Stomach (tissue), 9 donors: ENCODE measurements around the gene ANTXR1. TPM values are rescaled to one million over a fixed set of nuclear protein-coding genes. Genes with fewer than 3 reads are reported as not detected.

Experiments
- DNase-seq, 2 donors: peaks; one replicate each; pipeline versions ENCODE4 v3.0.0 to v3.0.0-alpha.2; 2013 to 2019
- H3K27ac ChIP-seq, 5 donors: fragments of 200-600 bp in 4 of 5; sonication (generic) in 4 of 5; one replicate each; pipeline ENCODE4 v1.5.1; 2013 to 2019; ENCODE audit warnings: mild to moderate bottlenecking in 1 of 5, moderate library complexity in 1 of 5
- H3K27me3 ChIP-seq, 3 donors: fragments of 200-600 bp; sonication (generic); one replicate each; pipeline ENCODE4 v1.5.1; 2017 to 2019; ENCODE audit warnings: mixed run types in 1 of 3
- H3K36me3 ChIP-seq, 4 donors: fragments of 200-600 bp; sonication (generic); 1 replicate in 3 of 4; 2 replicates in 1 of 4; pipeline ENCODE4 v1.5.1; 2016 to 2019
- H3K4me1 ChIP-seq, 4 donors: fragments of 200-600 bp; sonication (generic); one replicate each; pipeline ENCODE4 v1.5.1; 2016 to 2019
- H3K4me3 ChIP-seq, 4 donors: fragments of 200-600 bp; sonication (generic) in 3 of 4; one replicate each; pipeline ENCODE4 v1.5.1; 2016 to 2019; ENCODE audit warnings: mild to moderate bottlenecking in 1 of 4
- H3K9me3 ChIP-seq, 4 donors: fragments of 200-600 bp; sonication (generic); one replicate each; pipeline ENCODE4 v1.5.1; 2016 to 2019
- CTCF ChIP-seq, 7 experiments: fragments of 450-650 bp in 4 of 7; fragments of 200-600 bp in 3 of 7; sonication (generic) in 3 of 7; IDR thresholded peaks; one replicate each; pipeline ENCODE4 v1.5.1; 2016 to 2019; ENCODE audit warnings: antibody characterized with exemption in 7 of 7, control low read depth in 2 of 7, mild to moderate bottlenecking in 1 of 7
- EP300 ChIP-seq: sonication (generic); formaldehyde crosslinking; IDR thresholded peaks from one replicate; pipeline ENCODE4 v1.6.1; 2017; ENCODE audit warnings: antibody characterized with exemption
- POLR2A ChIP-seq, 4 donors: fragments of 450-650 bp; IDR thresholded peaks; one replicate each; pipeline ENCODE4 v1.6.1; 2016; ENCODE audit warnings: antibody characterized with exemption in 4 of 4, control low read depth in 2 of 4, mild to moderate bottlenecking in 1 of 4, moderate library complexity in 1 of 4
- POLR2AphosphoS5 ChIP-seq, 3 donors: sonication (generic); formaldehyde crosslinking; IDR thresholded peaks; one replicate each; pipeline ENCODE4 v1.6.1; 2016; ENCODE audit warnings: antibody characterized with exemption in 3 of 3
- WGBS, 5 donors: extraction: QIAGEN DNeasy Blood & Tissue Kit in 3 of 5; methylation state at CpG; one replicate each; pipeline versions ENCODE4 v1.1.5 to v1.1.7; 2013 to 2018; 5-methylcytosine and 5-hydroxymethylcytosine counted together
- intact Hi-C: fragments of 100-400 bp; cut with DNase I; formaldehyde crosslinking; loops from one replicate; pipeline ENCODE4 v1.15.1; 2023; ENCODE audit warnings: low total_unique reads
- polyA plus RNA-seq, 3 donors: library from polyadenylated mRNA; stranded (reverse); fragments of 200-250 nt; gene quantifications; one replicate each; pipeline ENCODE4 v1.2.3, GENCODE V29; 2013
- total RNA-seq, 5 donors: library from RNA; depleted of rRNA; stranded (reverse); fragments of >200 nt; gene quantifications; one replicate each; pipeline versions ENCODE4 v1.1.0 to v1.2.3, GENCODE V29; 2014 to 2016
- donor health status: healthy with polysubstance abuse.
- donor health status: Bipolar disorder and iron deficiency.
- donor health status: healthy.

The ANTXR1 gene
- total and polyA plus RNA-seq, 8 donors: 5.8 to 32.5 (median 13.7) TPM

GRCh38 chr2:69134306-69134945 lies 121.4 kb downstream of the ANTXR1 start:
- no peak overlapping the region for H3K4me3 ChIP-seq
- no peaks in the 10 kb centered on the region for H3K9me3 ChIP-seq
- TF ChIP-seq CTCF (IDR thresholded peaks at IDR 0.05) (no peak), EP300 (no peak), POLR2AphosphoS5 (IDR thresholded peaks at IDR 0.05) (no peak), POLR2A (IDR thresholded peaks at IDR 0.05) (no peak)
- no peak for DNase-seq
- intact Hi-C loops: no loop called here
- H3K27me3 ChIP-seq: no peaks in the 10 kb centered on the region
- H3K4me1 ChIP-seq: peaks cover 0 to 11% (median 3%) of the 10 kb centered on the region in 4 donors
- H3K36me3 ChIP-seq: peaks cover 0 to 4% (median 0%) of the 10 kb centered on the region in 4 donors
- 61 to 75% (median 68%) methylated on average over 3 of the region's 3 CpGs for WGBS, 5 donors
- H3K27ac ChIP-seq: no peak overlapping the region

GRCh38 chr2:69138247-69138772 lies 125.3 kb downstream of the ANTXR1 start:
- 45 to 66% (median 62%) methylated on average over 5 of the region's 5 CpGs for WGBS, 5 donors
- intact Hi-C loops: no loop called here

GRCh38 chr2:69138793-69139459 lies 125.9 kb downstream of the ANTXR1 start:
- no peaks in the 10 kb centered on the region for H3K9me3 ChIP-seq
- H3K4me3 ChIP-seq: no peak overlapping the region
- WGBS, 5 donors: 74 to 88% (median 87%) methylated on average over 1 of the region's 1 CpG
- H3K27me3 ChIP-seq: no peaks in the 10 kb centered on the region
- H3K36me3 ChIP-seq: no peaks in the 10 kb centered on the region
- intact Hi-C loops: no loop called here
- peaks cover 0 to 11% (median 3%) of the 10 kb centered on the region in 4 donors for H3K4me1 ChIP-seq
- H3K27ac ChIP-seq: peak overlapping the region in 1 of 5 donors; percentile 5
- no peak for DNase-seq
- TF ChIP-seq EP300 (no peak), POLR2A (IDR thresholded peaks at IDR 0.05) (no peak)

More at GRCh38 chr2:69138247-69138772, 125.3 kb downstream of the ANTXR1 start:
- H3K4me3 ChIP-seq: no peak overlapping the region
- H3K36me3 ChIP-seq: no peaks in the 10 kb centered on the region
- H3K4me1 ChIP-seq: peaks cover 0 to 11% (median 3%) of the 10 kb centered on the region in 4 donors
- peak overlapping the region in 1 of 5 donors; percentile 28 for H3K27ac ChIP-seq
- no peak for DNase-seq
- TF ChIP-seq EP300 (no peak), POLR2A (IDR thresholded peaks at IDR 0.05) (no peak), CTCF (IDR thresholded peaks at IDR 0.05) (no peak), POLR2AphosphoS5 (IDR thresholded peaks at IDR 0.05) (no peak)
- H3K9me3 ChIP-seq: no peaks in the 10 kb centered on the region
- H3K27me3 ChIP-seq: no peaks in the 10 kb centered on the region

- no peak for DNase-seq
- Histone ChIP-seq H3K4me1 (peaks cover 0 to 11% (median 3%) of the 10 kb centered on the region in 4 donors), H3K27ac (no peak overlapping the region), H3K27me3 (no peaks in the 10 kb centered on the region), H3K36me3 (no peaks in the 10 kb centered on the region), H3K4me3 (no peak overlapping the region), H3K9me3 (no peaks in the 10 kb centered on the region)
- TF ChIP-seq EP300 (no peak), CTCF (IDR thresholded peaks at IDR 0.05) (no peak), POLR2A (IDR thresholded peaks at IDR 0.05) (no peak), POLR2AphosphoS5 (IDR thresholded peaks at IDR 0.05) (no peak)
- WGBS, 5 donors: 65 to 87% (median 86%) methylated on average over 5 of the region's 5 CpGs
- intact Hi-C loops: no loop called here
These were observed 127.0 kb downstream of the ANTXR1 start for GRCh38 chr2:69139778-69140670.
